SK-N-SH treated with all-trans-retinoic acid at 6 μM for 48 hours (cell line): Measurements from ENCODE around the gene GFI1.

ENCODE experiments used
- ATAC-seq: fragments of 200-7000 bp; cut with Tn5 transposase; 3 replicates; pipeline ENCODE4 v1.9.1; 2020; ENCODE audit warnings: mild to moderate bottlenecking, moderate library complexity
- ARNTL ChIP-seq: fragments of 450-650 bp; formaldehyde crosslinking; IDR thresholded peaks from 2 replicates; pipeline ENCODE4 v1.5.0; 2020; ENCODE audit warnings: low read depth, mild to moderate bottlenecking, moderate library complexity, borderline replicate concordance
- BACH2 ChIP-seq: fragments of 250-450 bp; sonication (Bioruptor Pico); IDR thresholded peaks from 2 replicates; pipeline ENCODE4 v1.9.0; 2021; ENCODE audit warnings: mild to moderate bottlenecking, borderline replicate concordance
- CREB5 ChIP-seq: fragments of 250-450 bp; sonication (Bioruptor Pico); IDR thresholded peaks from 2 replicates; pipeline ENCODE4 v1.5.1; 2020; ENCODE audit warnings: low read depth, mild to moderate bottlenecking, moderate library complexity
- CSDC2 ChIP-seq: fragments of 250-450 bp; sonication (Bioruptor Pico); IDR thresholded peaks from 2 replicates; pipeline ENCODE4 v1.5.0; 2020; ENCODE audit warnings: mild to moderate bottlenecking, moderate library complexity
- GLIS3 ChIP-seq: fragments of 250-450 bp; sonication (Bioruptor Pico); IDR thresholded peaks from 2 replicates; pipeline ENCODE4 v1.5.0; 2020; ENCODE audit warnings: mild to moderate bottlenecking, moderate library complexity
- POU6F1 ChIP-seq: fragments of 250-450 bp; sonication (Bioruptor Pico); IDR thresholded peaks from 2 replicates; pipeline ENCODE4 v1.8.0; 2021; ENCODE audit warnings: low read depth, mild to moderate bottlenecking, moderate library complexity, borderline replicate concordance
- PPARA ChIP-seq: fragments of 250-450 bp; sonication (Bioruptor Pico); IDR thresholded peaks from 2 replicates; pipeline ENCODE4 v1.5.0; 2020; ENCODE audit warnings: mild to moderate bottlenecking, borderline replicate concordance
- RARB ChIP-seq: fragments of 250-450 bp; sonication (Bioruptor Pico); IDR thresholded peaks from 2 replicates; pipeline ENCODE4 v1.8.0; 2021; ENCODE audit warnings: mild to moderate bottlenecking, moderate library complexity
- TSHZ2 ChIP-seq: fragments of 250-450 bp; sonication (Bioruptor Pico); IDR thresholded peaks from 2 replicates; pipeline ENCODE4 v1.5.0; 2020; ENCODE audit warnings: mild to moderate bottlenecking, moderate library complexity
- ZC3H10 ChIP-seq: fragments of 250-450 bp; sonication (Bioruptor Pico); IDR thresholded peaks from 2 replicates; pipeline ENCODE4 v1.5.1; 2021; ENCODE audit warnings: mild to moderate bottlenecking, moderate library complexity
- ZFP3 ChIP-seq: fragments of 250-450 bp; sonication (Bioruptor Pico); IDR thresholded peaks from 2 replicates; pipeline ENCODE4 v1.5.0; 2020; ENCODE audit warnings: mild to moderate bottlenecking, moderate library complexity
- ZNF70 ChIP-seq: fragments of 450-650 bp; formaldehyde crosslinking; IDR thresholded peaks from 2 replicates; pipeline ENCODE4 v1.5.0; 2020; ENCODE audit warnings: mild to moderate bottlenecking, moderate library complexity
- ZNF8 ChIP-seq: fragments of 450-650 bp; formaldehyde crosslinking; IDR thresholded peaks from 2 replicates; pipeline ENCODE4 v1.5.0; 2020; ENCODE audit warnings: mild to moderate bottlenecking, moderate library complexity

The GFI1 gene

GRCh38 chr1:92425617-92426016, 61.1 kb downstream of the GFI1 start:
- no peak for TF ChIP-seq ZNF8
- TF ChIP-seq CREB5 (CRISPR knock-in tag), result no peak
- TF ChIP-seq GLIS3 (CRISPR knock-in tag), result no peak
- no peak for TF ChIP-seq RARB (CRISPR knock-in tag)
- TF ChIP-seq BACH2 (CRISPR knock-in tag), result no peak
- no peak for TF ChIP-seq ZFP3 (CRISPR knock-in tag)
- no peak for TF ChIP-seq TSHZ2 (CRISPR knock-in tag)
- no peak for TF ChIP-seq PPARA (CRISPR knock-in tag)
- no peak for TF ChIP-seq CSDC2
- no peak for TF ChIP-seq ARNTL (CRISPR knock-in tag)
- no peak for TF ChIP-seq POU6F1 (CRISPR knock-in tag)
- no peak for TF ChIP-seq ZC3H10 (CRISPR knock-in tag)
- no peak for TF ChIP-seq ZNF70 (CRISPR knock-in tag)
- ATAC-seq, result no peak
